Motor neuron (in vitro differentiated cells): ENCODE data around the gene COX5B. TPM values are rescaled to one million over a fixed set of nuclear protein-coding genes. Genes with fewer than 3 reads are reported as not detected.

Source experiments
- ATAC-seq, 8 experiments: fragments of 200-7000 bp; cut with Tn5 transposase; replicated peaks in 6 of 8; 2 replicates each; pipeline ENCODE4 v1.8.0; 2021; ENCODE audit warnings: mild to moderate bottlenecking in 8 of 8, moderate library complexity in 8 of 8
- H3K27ac ChIP-seq, 2 donors: fragments of 250-450 bp; sonication (Bioruptor Pico); 2 replicates each; pipeline ENCODE4 v1.9.0; 2021; ENCODE audit warnings: antibody characterized with exemption in 2 of 2, mild to moderate bottlenecking in 2 of 2, moderate library complexity in 1 of 2
- H3K4me1 ChIP-seq, 2 donors: fragments of 250-450 bp; sonication (Bioruptor Pico); replicated peaks in 1 of 2; 2 replicates each; pipeline ENCODE4 v1.6.1; 2021; ENCODE audit warnings: antibody characterized with exemption in 2 of 2, mild to moderate bottlenecking in 2 of 2, moderate library complexity in 1 of 2
- H3K4me3 ChIP-seq, 5 donors: fragments of 250-450 bp; sonication (Bioruptor Pico); 2 replicates each; pipeline ENCODE4 v1.9.0; 2021; ENCODE audit warnings: antibody characterized with exemption in 5 of 5, mild to moderate bottlenecking in 5 of 5, moderate library complexity in 4 of 5
- WGBS, 10 experiments: fragments of 450-650 bp; shearing (Covaris generic); methylation state at CpG; one replicate each; pipeline ENCODE4 v1.0.0; 2022; 5-methylcytosine and 5-hydroxymethylcytosine counted together
- in situ Hi-C, 9 experiments: fragments of 400-800 bp; cut with MboI; loops; one replicate each; pipeline ENCODE4 v1.15.0; 2021; ENCODE audit warnings: low sequenced_read_pairs in 9 of 9, low pct_unique_long_range_greater_than_20kb in 2 of 9; ENCODE audit not compliant: unreplicated experiment in 9 of 9
- total RNA-seq, 8 experiments: library from RNA; unstranded; fragments of 300-600 nt; gene quantifications; 2 replicates each; pipeline versions ENCODE4 v1.2.3 to v1.2.4, GENCODE V29; 2022

The COX5B gene
- total RNA-seq, 8 experiments from 2014 or later = 290 to 531 (median 349) TPM

- WGBS, 10 experiments = 62 to 95% (median 87%) methylated on average over 2 to 8 of the region's 11 CpGs; no CpG with 5 or more reads in 1 of the 10 experiments
- Histone ChIP-seq H3K27ac (no peak overlapping the region), H3K4me1 (no peaks in the 10 kb centered on the region), H3K4me3 (no peak overlapping the region)
- peak in 1 of 8 experiments; percentile 46 for ATAC-seq
- in situ Hi-C loops = no loop called here
Measured at GRCh38 chr2:97688062-97688827, 42.4 kb downstream of the COX5B start.

GRCh38 chr2:97691166-97691565, 45.3 kb downstream of the COX5B start:
- ATAC-seq = no peak
- Histone ChIP-seq H3K4me3 (no peak overlapping the region), H3K27ac (no peak overlapping the region), H3K4me1 (no peaks in the 10 kb centered on the region)
- in situ Hi-C loops = no loop called here
- WGBS, 10 experiments = 60 to 100% (median 76%) methylated on average over 1 to 4 of the region's 6 CpGs; no CpG with 5 or more reads in 4 of the 10 experiments

GRCh38 chr2:97693476-97693875, 47.6 kb downstream of the COX5B start:
- H3K4me3 ChIP-seq = no peak overlapping the region
- ATAC-seq = no peak
- H3K4me1 ChIP-seq = no peaks in the 10 kb centered on the region
- in situ Hi-C loops = no loop called here
- no peak overlapping the region for H3K27ac ChIP-seq

- in situ Hi-C loops = no loop called here
- ATAC-seq = no peak
- Histone ChIP-seq H3K4me3 (no peak overlapping the region), H3K4me1 (peaks cover 0 to 5% of the 10 kb centered on the region in 2 donors), H3K27ac (no peak overlapping the region)
- 78 to 100% (median 88%) methylated on average over 1 to 5 of the region's 5 CpGs; no CpG with 5 or more reads in 1 of the 10 experiments for WGBS, 10 experiments
Measured at GRCh38 chr2:97695744-97696143, 49.9 kb downstream of the COX5B start.

GRCh38 chr2:97697252-97698235, 51.7 kb downstream of the COX5B start:
- ATAC-seq = peak; percentile 68 to 94 (median 87)
- Histone ChIP-seq H3K4me1 (peaks cover 2 to 5% of the 10 kb centered on the region in 2 donors), H3K27ac (no peak overlapping the region), H3K4me3 (no peak overlapping the region)
- in situ Hi-C loops = no loop called here
- WGBS, 10 experiments = 2 to 29% (median 17%) methylated on average over 4 to 12 of the region's 14 CpGs

Other genes starting within 250 kb of the COX5B start
- 10 to 100 TPM; 23.9 to 78.1 (median 47.3) TPM for gene ANKRD36B, start 56.2 kb upstream of the COX5B start, total RNA-seq
- gene ACTR1B, start 18.0 kb downstream of the COX5B start, total RNA-seq = 10 to 100 TPM; 34.5 to 70.0 (median 46.9) TPM
- gene C2orf92, start 23.7 kb downstream of the COX5B start, total RNA-seq = 10 to 100 TPM in 3 of 8 experiments, 1 to 10 TPM in 5; 3.2 to 30.5 (median 7.0) TPM
- 1 to 10 TPM in 3 of 8 experiments, under 1 TPM in 5; 0.21 to 2.2 (median 0.61) TPM for gene ZAP70, start 67.5 kb downstream of the COX5B start, total RNA-seq